HCT116 (cell line): ENCODE measurements around the gene TRIM4.

Source experiments
- CBX3 ChIP-seq: IDR thresholded peaks from 2 replicates; pipeline ENCODE4 v1.6.1; 2012; ENCODE audit warnings: low read depth
- CEBPB ChIP-seq: IDR thresholded peaks from 2 replicates; pipeline ENCODE4 v1.6.1; 2012; ENCODE audit warnings: low read depth
- EGR1 ChIP-seq: IDR thresholded peaks from 2 replicates; pipeline ENCODE4 v1.6.1; 2012; ENCODE audit warnings: low read depth
- EZH2 ChIP-seq: fragments of 200-600 bp; sonication (generic); IDR thresholded peaks from 2 replicates; pipeline ENCODE4 v1.6.1; 2017; ENCODE audit warnings: antibody characterized with exemption, mixed run types
- EZH2phosphoT487 ChIP-seq: fragments of 200-600 bp; IDR thresholded peaks from 2 replicates; pipeline ENCODE4 v1.6.1; 2018; ENCODE audit warnings: antibody characterized with exemption, borderline replicate concordance
- MAX ChIP-seq: IDR thresholded peaks from 2 replicates; pipeline ENCODE4 v1.6.1; 2012
- POLR2A ChIP-seq: IDR thresholded peaks from 2 replicates; pipeline ENCODE4 v1.7.0; 2011; ENCODE audit warnings: borderline replicate concordance; ENCODE audit not compliant: insufficient read depth, insufficient read length; ENCODE audit errors: extremely low read depth
- POLR2AphosphoS5 ChIP-seq: IDR thresholded peaks from 2 replicates; pipeline ENCODE4 v1.6.1; 2011; ENCODE audit warnings: mild to moderate bottlenecking, low read depth, low read length, moderate library complexity
- RAD21 ChIP-seq: IDR thresholded peaks from 2 replicates; pipeline ENCODE4 v1.6.1; 2012; ENCODE audit warnings: low read depth, mild to moderate bottlenecking
- SIN3A ChIP-seq: IDR thresholded peaks from 2 replicates; pipeline ENCODE4 v1.6.1; 2012; ENCODE audit warnings: low read depth
- SRF ChIP-seq: IDR thresholded peaks from 2 replicates; pipeline ENCODE4 v1.6.1; 2012; ENCODE audit warnings: low read depth
- TCF7L2 ChIP-seq: IDR thresholded peaks from 2 replicates; pipeline ENCODE4 v1.7.0; 2011; ENCODE audit warnings: borderline replicate concordance, inconsistent platforms; ENCODE audit not compliant: insufficient read depth, insufficient read length; ENCODE audit errors: extremely low read depth
- ZNF274 ChIP-seq: fragments of 200-500 bp; sonication (Bioruptor generic); IDR thresholded peaks from 2 replicates; pipeline ENCODE4 v1.6.1; 2014; ENCODE audit warnings: mild to moderate bottlenecking, low read depth, low read length, inconsistent platforms
- TF ChIP-seq, protein P1 (sequence below), 3 experiments: fragments of 200-600 bp in 1 of 3; sonication (generic) in 1 of 3; IDR thresholded peaks in 2 of 3; conservative IDR thresholded peaks in 1 of 3; 2 replicates each; pipeline ENCODE4 v1.5.1; 2012 to 2017; ENCODE audit warnings: low read depth in 2 of 3, low read length in 2 of 3, antibody characterized with exemption in 1 of 3, borderline replicate concordance in 1 of 3, control low read depth in 1 of 3, mild to moderate bottlenecking in 1 of 3, mixed read lengths in 1 of 3, mixed run types in 1 of 3, moderate library complexity in 1 of 3; ENCODE audit not compliant: insufficient read depth in 1 of 3

DNA sequence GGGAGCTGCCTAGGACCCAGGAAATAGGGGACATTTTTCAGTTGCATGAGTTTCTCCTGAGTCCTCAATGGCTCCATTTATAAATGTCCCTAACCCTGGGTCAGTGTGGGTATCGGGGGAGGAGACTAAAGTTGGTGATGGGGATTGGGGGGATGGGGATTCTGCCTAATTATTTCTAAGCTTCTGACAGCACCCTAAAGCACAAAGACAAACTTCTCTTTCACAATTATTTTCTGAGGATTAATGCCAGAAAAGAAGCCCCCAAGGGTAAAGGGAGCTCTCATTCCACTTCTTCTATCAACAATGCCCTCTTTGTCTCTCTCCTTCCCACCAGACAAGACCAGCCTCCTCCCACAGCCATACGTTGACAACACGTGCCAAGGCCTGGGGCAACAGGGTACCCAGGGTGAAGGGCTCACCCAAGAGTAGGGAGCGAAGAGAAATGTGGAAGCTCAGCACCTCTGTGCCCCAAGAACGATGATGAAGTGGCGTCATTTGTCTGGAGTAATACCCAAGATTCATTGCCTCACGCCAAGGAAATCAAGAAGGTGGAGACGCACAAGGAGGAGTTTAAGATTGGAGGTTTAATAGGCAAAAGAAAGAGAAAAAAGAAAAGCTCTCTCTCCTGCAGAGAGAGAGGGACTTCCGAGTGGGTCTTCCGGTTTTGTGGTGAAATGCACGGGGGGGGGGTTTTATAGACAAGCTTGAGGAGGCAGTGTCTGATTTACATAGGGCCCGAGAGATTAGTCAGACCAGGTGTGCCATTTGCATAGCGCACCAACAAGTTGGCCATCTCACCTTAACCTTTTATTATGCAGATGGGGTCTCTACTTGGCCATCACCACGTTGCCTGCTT, 24.5 kb upstream of the TRIM4 start:
- TF ChIP-seq EGR1 (no peak), CBX3 (no peak), MAX (no peak), CEBPB (no peak), POLR2AphosphoS5 (no peak), SRF (no peak), POLR2A (no peak), SIN3A (no peak), RAD21 (no peak), ZNF274 (no peak), TCF7L2 (no peak), EZH2phosphoT487 (no peak), EZH2 (no peak)
- TF ChIP-seq, protein P1, sequence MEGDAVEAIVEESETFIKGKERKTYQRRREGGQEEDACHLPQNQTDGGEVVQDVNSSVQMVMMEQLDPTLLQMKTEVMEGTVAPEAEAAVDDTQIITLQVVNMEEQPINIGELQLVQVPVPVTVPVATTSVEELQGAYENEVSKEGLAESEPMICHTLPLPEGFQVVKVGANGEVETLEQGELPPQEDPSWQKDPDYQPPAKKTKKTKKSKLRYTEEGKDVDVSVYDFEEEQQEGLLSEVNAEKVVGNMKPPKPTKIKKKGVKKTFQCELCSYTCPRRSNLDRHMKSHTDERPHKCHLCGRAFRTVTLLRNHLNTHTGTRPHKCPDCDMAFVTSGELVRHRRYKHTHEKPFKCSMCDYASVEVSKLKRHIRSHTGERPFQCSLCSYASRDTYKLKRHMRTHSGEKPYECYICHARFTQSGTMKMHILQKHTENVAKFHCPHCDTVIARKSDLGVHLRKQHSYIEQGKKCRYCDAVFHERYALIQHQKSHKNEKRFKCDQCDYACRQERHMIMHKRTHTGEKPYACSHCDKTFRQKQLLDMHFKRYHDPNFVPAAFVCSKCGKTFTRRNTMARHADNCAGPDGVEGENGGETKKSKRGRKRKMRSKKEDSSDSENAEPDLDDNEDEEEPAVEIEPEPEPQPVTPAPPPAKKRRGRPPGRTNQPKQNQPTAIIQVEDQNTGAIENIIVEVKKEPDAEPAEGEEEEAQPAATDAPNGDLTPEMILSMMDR (IDR thresholded peaks at IDR 0.05 in 2 of 3, conservative IDR thresholded peaks at IDR 0.05 in 1 of 3; ENCODE audit: borderline replicate concordance in 1 of 3, insufficient read depth in 1 of 3, low read depth in 2 of 3, low read length in 2 of 3): no peak
